Progenitor cell of endocrine pancreas (in vitro differentiated cells): ENCODE results near the gene NEDD9. TPM values are rescaled to one million over a fixed set of nuclear protein-coding genes. Genes with fewer than 3 reads are reported as not detected.

Source experiments
- DNase-seq: peaks from one replicate; pipeline ENCODE4 v3.0.0; 2021; ENCODE audit warnings: low spot score; ENCODE audit not compliant: unreplicated experiment
- H3K27ac Mint-ChIP-seq: 2 replicates; pipeline ENCODE4 v1.8.0; 2021; ENCODE audit warnings: mild to moderate bottlenecking, moderate library complexity, mixed read lengths
- H3K27me3 Mint-ChIP-seq: 2 replicates; pipeline ENCODE4 v1.8.0; 2021; ENCODE audit warnings: mixed read lengths
- H3K36me3 Mint-ChIP-seq: 2 replicates; pipeline ENCODE4 v1.8.0; 2022; ENCODE audit warnings: mixed read lengths; ENCODE audit not compliant: insufficient read depth
- H3K4me1 Mint-ChIP-seq: 2 replicates; pipeline ENCODE4 v1.8.0; 2021; ENCODE audit warnings: low read depth, mixed read lengths
- H3K4me3 Mint-ChIP-seq: 2 replicates; pipeline ENCODE4 v1.8.0; 2021; ENCODE audit warnings: low read depth, mild to moderate bottlenecking, moderate library complexity, mixed read lengths
- H3K9me3 Mint-ChIP-seq: 2 replicates; pipeline ENCODE4 v1.8.0; 2021; ENCODE audit warnings: low read depth, mixed read lengths
- total RNA-seq: library from RNA; stranded (reverse); gene quantifications from 2 replicates; pipeline ENCODE4 v1.2.1, GENCODE V29; 2021
- TF ChIP-seq, protein P1 (sequence below): fragments of 200-600 bp; sonication (generic); IDR thresholded peaks from one replicate; pipeline ENCODE4 v1.5.0; 2021; ENCODE audit warnings: antibody characterized with exemption, mild to moderate bottlenecking; ENCODE audit not compliant: unreplicated experiment

The NEDD9 gene
- total RNA-seq, 1 donor from 2014 or later, result 14.1 TPM

GRCh38 chr6:11272491-11273192 is 40.2 kb upstream of the NEDD9 start:
- Mint-ChIP-seq H3K9me3 (no peaks in the 10 kb centered on the region), H3K4me1 (peaks cover 69% of the 10 kb centered on the region), H3K4me3 (no peak overlapping the region), H3K27me3 (peaks cover 6% of the 10 kb centered on the region), H3K27ac (no peak overlapping the region), H3K36me3 (no peaks in the 10 kb centered on the region)
- TF ChIP-seq, protein P1, sequence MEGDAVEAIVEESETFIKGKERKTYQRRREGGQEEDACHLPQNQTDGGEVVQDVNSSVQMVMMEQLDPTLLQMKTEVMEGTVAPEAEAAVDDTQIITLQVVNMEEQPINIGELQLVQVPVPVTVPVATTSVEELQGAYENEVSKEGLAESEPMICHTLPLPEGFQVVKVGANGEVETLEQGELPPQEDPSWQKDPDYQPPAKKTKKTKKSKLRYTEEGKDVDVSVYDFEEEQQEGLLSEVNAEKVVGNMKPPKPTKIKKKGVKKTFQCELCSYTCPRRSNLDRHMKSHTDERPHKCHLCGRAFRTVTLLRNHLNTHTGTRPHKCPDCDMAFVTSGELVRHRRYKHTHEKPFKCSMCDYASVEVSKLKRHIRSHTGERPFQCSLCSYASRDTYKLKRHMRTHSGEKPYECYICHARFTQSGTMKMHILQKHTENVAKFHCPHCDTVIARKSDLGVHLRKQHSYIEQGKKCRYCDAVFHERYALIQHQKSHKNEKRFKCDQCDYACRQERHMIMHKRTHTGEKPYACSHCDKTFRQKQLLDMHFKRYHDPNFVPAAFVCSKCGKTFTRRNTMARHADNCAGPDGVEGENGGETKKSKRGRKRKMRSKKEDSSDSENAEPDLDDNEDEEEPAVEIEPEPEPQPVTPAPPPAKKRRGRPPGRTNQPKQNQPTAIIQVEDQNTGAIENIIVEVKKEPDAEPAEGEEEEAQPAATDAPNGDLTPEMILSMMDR, result no peak
- no peak for DNase-seq

DNA sequence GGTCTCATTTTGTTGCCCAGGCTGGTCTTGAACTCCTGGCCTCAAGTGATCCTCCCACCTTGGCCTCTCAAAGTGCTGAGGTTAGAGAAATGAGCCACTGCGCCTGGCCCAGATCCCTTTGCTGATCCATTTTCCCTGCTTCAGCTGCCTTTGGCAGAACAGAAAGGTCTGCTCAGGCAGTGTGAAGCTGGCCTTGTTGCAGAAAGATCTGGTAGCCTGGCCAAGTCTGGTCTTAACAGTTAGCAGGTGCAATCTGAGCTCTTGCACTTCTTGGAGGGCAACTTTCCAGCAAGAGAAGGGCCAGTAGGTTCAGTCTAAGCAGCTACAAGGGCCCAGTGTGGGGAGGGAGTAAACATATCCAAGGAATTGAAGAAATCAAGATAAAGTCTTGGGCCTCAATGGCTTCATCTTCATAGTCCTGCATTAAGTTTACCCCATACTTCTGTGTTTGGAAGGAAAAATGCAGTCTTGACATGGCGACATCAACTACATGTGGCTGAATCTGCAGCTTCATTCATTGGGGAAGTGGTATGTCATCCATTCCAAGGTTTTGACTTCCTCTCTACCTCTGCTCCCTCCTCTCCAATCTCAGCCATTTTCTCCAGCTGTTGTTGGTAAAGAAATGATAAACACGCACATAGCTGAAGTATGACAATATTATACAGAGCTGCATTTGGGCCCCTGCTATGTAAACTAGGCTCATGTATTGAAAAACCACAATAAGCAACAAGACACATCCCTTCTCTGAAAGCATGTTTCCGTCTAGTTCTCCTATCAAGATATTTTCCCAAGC is 39.0 kb upstream of the NEDD9 start:
- Mint-ChIP-seq H3K4me3 (no peak overlapping the region), H3K27me3 (peaks cover 6% of the 10 kb centered on the region), H3K9me3 (no peaks in the 10 kb centered on the region), H3K27ac (peak overlapping the region; percentile 30), H3K4me1 (peaks cover 57% of the 10 kb centered on the region), H3K36me3 (no peaks in the 10 kb centered on the region)
- TF ChIP-seq, protein P1, result no peak
- DNase-seq, result no peak

- TF ChIP-seq, protein P1, result no peak
- H3K27me3 Mint-ChIP-seq, result peaks cover 6% of the 10 kb centered on the region
- H3K4me1 Mint-ChIP-seq, result peaks cover 48% of the 10 kb centered on the region
- no peaks in the 10 kb centered on the region for H3K36me3 Mint-ChIP-seq
- DNase-seq, result no peak
- peak overlapping the region; percentile 2 for H3K4me3 Mint-ChIP-seq
- H3K27ac Mint-ChIP-seq, result peak overlapping the region; percentile 80
- H3K9me3 Mint-ChIP-seq, result no peaks in the 10 kb centered on the region
These were observed 37.9 kb upstream of the NEDD9 start for GRCh38 chr6:11270030-11271027.

- Mint-ChIP-seq H3K27me3 (peaks cover 6% of the 10 kb centered on the region), H3K4me1 (peaks cover 41% of the 10 kb centered on the region), H3K27ac (no peak overlapping the region), H3K9me3 (no peaks in the 10 kb centered on the region), H3K36me3 (no peaks in the 10 kb centered on the region), H3K4me3 (no peak overlapping the region)
- TF ChIP-seq, protein P1, result no peak
- no peak for DNase-seq
These were observed 36.5 kb upstream of the NEDD9 start for GRCh38 chr6:11268978-11269377.

DNA sequence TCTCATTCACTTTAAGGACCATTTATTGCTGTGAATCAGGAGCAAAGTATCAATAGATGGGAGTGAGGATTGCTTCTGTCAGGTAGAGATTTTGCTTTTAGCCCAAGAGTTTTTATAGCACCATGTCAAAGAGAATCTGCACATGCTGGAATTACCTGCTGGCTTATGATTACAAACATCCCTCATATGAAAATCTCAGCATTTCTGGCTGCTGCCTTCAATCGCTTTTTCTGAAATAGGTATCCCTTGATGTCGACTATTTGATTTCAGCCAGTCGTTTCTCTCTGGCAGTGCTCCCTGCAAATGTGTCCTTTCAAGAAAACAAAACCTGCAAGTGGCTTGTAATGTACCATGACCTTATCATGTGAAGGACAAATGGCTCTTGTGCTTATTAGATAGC is 34.5 kb upstream of the NEDD9 start:
- Mint-ChIP-seq H3K27me3 (peaks cover under 1% of the 10 kb centered on the region), H3K36me3 (no peaks in the 10 kb centered on the region), H3K27ac (no peak overlapping the region), H3K4me1 (peaks cover 31% of the 10 kb centered on the region), H3K9me3 (no peaks in the 10 kb centered on the region), H3K4me3 (no peak overlapping the region)
- TF ChIP-seq, protein P1, result no peak
- no peak for DNase-seq
